ENCODE results near the gene PEX7. TPM values are rescaled to one million over a fixed set of nuclear protein-coding genes. Genes with fewer than 3 reads are reported as not detected.

PEX7 gene
- total RNA-seq, 1 donor from 2014 or later: 6.1 TPM

DNA sequence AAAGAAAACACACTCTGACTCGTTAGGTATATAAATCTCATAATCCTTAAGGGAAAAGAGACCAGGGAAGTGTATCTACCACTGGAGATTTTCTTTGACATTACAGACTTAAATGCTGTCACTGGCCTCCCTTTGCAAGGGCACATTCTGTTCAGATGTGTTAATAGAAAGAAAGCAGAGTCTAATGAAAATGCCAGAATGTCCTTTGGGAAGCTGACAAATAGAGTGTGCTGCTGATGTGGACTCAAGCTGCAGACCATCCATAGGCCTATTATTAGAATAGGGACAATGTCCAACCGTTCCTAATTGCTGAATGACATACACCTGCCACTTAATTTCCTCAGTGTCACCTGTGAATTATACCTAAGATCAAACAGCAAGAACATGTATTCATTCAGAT, 140.9 kb downstream of the PEX7 start:
- Histone ChIP-seq H3K36me3 (no peaks in the 10 kb centered on the region), H3K4me1 (no peaks in the 10 kb centered on the region), H3K4me3 (no peak overlapping the region), H3K27ac (no peak overlapping the region), H3K9me3 (no peaks in the 10 kb centered on the region), H3K27me3 (no peaks in the 10 kb centered on the region)
- TF ChIP-seq POLR2A (IDR thresholded peaks at IDR 0.05) (no peak), POLR2AphosphoS5 (IDR thresholded peaks at IDR 0.05; ENCODE audit: insufficient read depth in 1 of 2, low read depth in 1 of 2) (no peak)
- TF ChIP-seq, protein P1, sequence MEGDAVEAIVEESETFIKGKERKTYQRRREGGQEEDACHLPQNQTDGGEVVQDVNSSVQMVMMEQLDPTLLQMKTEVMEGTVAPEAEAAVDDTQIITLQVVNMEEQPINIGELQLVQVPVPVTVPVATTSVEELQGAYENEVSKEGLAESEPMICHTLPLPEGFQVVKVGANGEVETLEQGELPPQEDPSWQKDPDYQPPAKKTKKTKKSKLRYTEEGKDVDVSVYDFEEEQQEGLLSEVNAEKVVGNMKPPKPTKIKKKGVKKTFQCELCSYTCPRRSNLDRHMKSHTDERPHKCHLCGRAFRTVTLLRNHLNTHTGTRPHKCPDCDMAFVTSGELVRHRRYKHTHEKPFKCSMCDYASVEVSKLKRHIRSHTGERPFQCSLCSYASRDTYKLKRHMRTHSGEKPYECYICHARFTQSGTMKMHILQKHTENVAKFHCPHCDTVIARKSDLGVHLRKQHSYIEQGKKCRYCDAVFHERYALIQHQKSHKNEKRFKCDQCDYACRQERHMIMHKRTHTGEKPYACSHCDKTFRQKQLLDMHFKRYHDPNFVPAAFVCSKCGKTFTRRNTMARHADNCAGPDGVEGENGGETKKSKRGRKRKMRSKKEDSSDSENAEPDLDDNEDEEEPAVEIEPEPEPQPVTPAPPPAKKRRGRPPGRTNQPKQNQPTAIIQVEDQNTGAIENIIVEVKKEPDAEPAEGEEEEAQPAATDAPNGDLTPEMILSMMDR (IDR thresholded peaks at IDR 0.05): no peak
- intact Hi-C loops (cut with DNase I): no loop called here
- no peak for DNase-seq (ENCODE audit: extremely low spot score in 2 of 2)

Small RNAs within 50 kb of the gene (small RNA-seq; reads per million reads assigned to genes)
- gene RF00019 (not detected), gene RF00443 (not detected)

Other genes with a start within 250 kb of the PEX7 start
- gene MAP3K5, start 30.1 kb upstream of the PEX7 start, total RNA-seq: 31.2 TPM
- not detected for gene SLC35D3, start 99.7 kb downstream of the PEX7 start, total RNA-seq
- gene IL20RA, start 222.4 kb downstream of the PEX7 start, total RNA-seq: 21.9 TPM

Data from vagina (tissue), 2 donors.